ENCODE results near the gene OS9.

Gene OS9

DNA sequence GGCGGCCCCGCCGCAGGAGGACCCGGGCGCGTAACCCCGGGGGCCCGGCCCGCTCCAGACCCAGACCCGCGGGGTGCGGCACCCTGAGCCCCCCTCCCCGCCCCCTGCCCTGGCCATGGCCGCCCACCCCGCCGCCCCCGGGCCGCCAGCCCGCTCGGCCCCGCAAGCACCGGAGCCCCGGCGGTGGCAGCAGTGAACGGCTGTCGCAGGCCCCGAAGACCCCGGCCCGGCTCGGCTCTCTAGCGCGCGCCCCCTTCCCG is 61.2 kb downstream of the OS9 start:
- TF ChIP-seq, protein P1, sequence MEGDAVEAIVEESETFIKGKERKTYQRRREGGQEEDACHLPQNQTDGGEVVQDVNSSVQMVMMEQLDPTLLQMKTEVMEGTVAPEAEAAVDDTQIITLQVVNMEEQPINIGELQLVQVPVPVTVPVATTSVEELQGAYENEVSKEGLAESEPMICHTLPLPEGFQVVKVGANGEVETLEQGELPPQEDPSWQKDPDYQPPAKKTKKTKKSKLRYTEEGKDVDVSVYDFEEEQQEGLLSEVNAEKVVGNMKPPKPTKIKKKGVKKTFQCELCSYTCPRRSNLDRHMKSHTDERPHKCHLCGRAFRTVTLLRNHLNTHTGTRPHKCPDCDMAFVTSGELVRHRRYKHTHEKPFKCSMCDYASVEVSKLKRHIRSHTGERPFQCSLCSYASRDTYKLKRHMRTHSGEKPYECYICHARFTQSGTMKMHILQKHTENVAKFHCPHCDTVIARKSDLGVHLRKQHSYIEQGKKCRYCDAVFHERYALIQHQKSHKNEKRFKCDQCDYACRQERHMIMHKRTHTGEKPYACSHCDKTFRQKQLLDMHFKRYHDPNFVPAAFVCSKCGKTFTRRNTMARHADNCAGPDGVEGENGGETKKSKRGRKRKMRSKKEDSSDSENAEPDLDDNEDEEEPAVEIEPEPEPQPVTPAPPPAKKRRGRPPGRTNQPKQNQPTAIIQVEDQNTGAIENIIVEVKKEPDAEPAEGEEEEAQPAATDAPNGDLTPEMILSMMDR (IDR thresholded peaks at IDR 0.05; ENCODE audit: low read depth, low read length) = no peak
- no peak for DNase-seq (ENCODE audit: extremely low read depth, low read depth)

DNA sequence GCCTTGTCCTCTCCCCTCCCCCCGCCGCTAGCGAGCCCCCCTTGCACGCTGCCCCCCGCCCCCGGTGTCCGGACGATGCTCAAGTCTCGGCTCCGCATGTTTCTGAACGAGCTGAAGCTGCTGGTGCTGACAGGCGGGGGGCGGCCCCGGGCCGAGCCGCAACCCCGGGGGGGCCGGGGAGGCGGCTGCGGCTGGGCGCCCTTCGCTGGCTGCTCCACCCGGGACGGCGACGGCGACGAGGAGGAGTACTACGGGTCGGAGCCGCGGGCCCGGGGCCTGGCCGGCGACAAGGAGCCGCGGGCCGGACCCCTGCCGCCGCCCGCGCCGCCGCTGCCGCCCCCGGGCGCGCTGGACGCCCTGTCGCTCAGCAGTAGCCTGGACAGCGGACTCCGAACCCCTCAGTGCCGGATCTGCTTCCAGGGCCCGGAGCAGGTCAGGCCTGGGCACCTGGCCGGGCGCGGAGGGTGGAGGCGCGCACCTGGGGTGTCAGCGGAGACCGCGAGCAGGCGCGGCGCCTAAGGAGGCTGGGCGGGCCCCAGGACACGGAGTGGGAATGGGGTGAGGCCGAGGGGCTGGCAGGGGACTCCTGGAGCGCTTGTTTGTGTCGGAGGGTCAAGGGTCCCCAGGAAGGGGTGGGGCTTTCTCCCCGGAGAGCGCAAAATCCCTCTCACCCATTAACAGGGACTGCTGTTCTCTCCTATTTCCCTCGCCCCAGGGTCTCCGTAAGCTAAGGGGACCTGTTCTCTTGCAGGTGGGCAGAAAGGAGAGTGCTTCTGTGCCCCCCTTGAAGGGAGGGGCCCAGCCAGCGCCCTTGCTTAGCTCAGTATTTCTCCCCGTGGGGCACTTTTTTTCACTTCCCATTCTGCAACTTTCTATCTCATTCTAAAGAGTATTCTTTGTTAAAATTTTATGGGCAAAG is 61.8 kb downstream of the OS9 start:
- TF ChIP-seq, protein P1 (IDR thresholded peaks at IDR 0.05; ENCODE audit: low read depth, low read length) = no peak
- DNase-seq (ENCODE audit: extremely low read depth, low read depth) = no peak

DNA sequence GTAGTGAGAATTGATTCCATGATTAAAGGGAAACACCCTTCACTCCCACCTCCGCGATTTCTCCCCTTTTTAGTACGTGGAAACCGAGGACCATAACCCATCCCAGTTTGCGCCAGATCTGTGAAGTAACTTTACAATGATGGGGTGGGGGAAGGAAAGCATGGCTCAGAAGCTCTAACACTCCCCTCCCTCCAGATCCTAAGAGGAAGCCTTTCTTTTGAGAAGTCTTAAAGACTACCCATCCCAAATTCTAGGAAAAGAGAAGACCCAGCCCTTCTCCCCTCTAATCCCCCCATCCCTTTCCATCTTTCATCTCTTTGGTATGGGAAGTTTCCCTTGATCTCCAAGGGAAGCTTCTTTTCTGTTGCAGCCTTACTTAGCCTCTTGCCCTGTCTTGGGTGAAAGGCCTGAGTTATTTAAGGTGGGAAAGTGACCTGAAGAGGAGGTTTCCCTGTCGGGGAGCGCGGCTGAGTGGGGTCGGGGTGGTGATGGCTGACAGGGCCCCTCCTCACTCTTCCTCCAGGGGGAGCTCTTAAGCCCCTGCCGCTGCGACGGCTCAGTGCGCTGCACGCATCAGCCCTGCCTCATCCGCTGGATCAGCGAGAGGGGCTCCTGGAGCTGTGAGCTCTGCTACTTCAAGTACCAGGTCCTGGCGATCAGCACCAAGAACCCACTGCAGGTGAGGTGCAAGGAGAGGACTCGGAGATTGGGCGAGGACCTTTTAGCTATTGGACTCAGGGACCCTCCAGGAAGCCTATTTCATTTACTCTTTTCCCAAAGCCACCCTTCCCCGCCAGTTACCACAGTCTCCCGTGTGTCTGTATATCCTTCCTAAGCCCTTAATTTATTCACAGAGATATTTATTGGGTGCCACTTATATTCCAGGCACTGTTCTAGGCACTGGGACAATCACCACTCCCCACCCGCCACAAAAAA is 62.7 kb downstream of the OS9 start:
- TF ChIP-seq, protein P1 (IDR thresholded peaks at IDR 0.05; ENCODE audit: low read depth, low read length) = peak; percentile 40
- no peak for DNase-seq (ENCODE audit: extremely low read depth, low read depth)

DNA sequence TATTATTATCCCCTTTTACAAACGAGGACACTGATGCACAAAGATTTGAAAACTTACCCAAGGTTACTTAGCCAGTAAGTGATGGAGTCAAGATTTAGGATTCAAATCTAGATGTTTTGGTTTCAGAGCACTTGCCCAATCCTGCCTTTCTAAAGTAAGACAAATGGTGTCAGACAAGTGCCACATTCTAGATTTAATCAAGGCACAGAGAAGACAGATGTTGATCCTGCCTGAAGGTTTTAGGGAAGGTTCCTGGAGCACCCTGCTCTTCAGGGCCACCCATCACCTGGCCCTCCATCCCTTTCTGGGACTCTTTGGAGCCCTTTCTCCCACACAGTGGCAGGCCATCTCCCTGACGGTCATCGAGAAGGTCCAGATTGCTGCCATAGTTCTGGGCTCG is 63.8 kb downstream of the OS9 start:
- TF ChIP-seq, protein P1 (IDR thresholded peaks at IDR 0.05; ENCODE audit: low read depth, low read length) = no peak
- no peak for DNase-seq (ENCODE audit: extremely low read depth, low read depth)

DNA sequence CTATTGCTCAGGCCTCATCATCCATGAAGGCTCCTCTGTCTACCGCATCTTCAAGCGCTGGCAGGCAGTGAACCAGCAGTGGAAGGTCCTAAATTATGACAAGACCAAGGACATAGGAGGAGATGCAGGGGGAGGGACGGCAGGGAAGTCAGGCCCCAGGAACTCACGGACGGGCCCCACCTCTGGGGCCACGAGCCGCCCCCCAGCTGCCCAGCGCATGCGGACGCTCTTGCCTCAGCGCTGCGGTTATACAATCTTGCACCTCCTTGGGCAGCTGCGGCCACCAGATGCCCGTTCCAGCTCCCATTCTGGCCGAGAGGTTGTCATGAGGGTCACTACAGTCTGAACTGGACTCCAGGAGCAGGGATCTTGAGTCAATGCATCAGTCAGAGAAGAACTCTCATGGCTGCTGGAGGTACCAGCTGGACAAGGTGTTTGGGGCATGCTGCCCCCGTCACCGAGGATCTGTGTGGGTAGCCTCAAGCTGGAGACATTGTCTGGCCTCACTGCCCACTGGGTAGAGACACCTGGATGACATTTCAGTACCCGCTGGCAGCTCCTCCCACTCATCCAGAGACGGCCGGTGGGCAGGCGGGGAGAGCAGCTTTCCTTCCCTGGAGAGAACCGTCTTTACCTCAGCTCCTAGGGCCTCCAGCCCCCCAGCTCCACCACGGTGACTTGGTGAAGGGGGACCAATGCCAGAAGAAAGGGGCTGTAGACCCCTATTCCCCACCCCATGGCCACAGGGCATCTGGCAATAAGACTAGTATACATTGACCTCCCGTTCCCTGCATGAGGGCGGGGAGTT is 64.8 kb downstream of the OS9 start:
- no peak for DNase-seq (ENCODE audit: extremely low read depth, low read depth)
- TF ChIP-seq, protein P1 (IDR thresholded peaks at IDR 0.05; ENCODE audit: low read depth, low read length) = no peak

DNA sequence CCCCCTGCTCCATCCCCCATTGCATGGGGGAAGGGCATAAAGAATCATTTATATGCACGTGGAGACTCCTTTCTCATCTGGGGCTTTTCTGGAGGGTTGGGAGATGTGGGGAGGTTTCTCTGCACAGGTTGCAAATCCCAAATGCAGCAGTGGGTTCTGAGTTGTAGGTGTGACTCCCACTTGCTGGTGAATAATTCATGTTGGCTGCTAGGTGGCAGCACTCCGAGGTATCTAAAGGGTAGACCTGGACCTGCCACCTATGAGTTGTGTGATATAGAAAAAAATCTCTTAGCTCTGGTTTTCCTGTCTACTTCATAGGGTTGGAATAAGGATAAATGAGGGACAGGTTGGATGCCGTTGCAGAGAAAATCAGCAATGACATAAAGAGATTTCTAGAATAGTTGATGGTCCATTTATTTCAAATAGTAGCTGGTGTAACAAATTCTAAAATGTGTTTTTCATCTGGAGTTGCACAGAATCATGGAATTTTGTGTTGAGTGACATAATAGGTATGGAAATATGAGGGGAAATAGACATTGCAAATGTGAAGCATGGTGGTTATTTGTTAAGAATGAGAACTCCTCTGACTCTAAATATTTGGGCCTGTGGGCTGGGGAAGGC is 65.5 kb downstream of the OS9 start:
- TF ChIP-seq, protein P1 (IDR thresholded peaks at IDR 0.05; ENCODE audit: low read depth, low read length) = peak; percentile 26
- DNase-seq (ENCODE audit: extremely low read depth, low read depth) = no peak

All from AG09319 (cell line).